Mesenchymal stem cell (in vitro differentiated cells and primary cell): ENCODE results near the gene FKBP2.

Experiments used
- DNase-seq: peaks from one replicate; pipeline ENCODE4 v3.0.0-alpha.2; 2013
- H2AFZ ChIP-seq: one replicate; pipeline ENCODE4 v1.6.1; 2013; ENCODE audit warnings: low read depth, mild to moderate bottlenecking, control low read depth, inconsistent platforms, low read length, moderate library complexity
- H2AK5ac ChIP-seq: 2 replicates; pipeline ENCODE4 v1.6.1; 2013; ENCODE audit warnings: low read length, moderate library complexity, mild to moderate bottlenecking, inconsistent platforms; ENCODE audit not compliant: severe bottlenecking
- H2BK120ac ChIP-seq: one replicate; pipeline ENCODE4 v1.6.1; 2013; ENCODE audit warnings: low read depth, mild to moderate bottlenecking, inconsistent platforms, low read length, moderate library complexity
- H2BK12ac ChIP-seq, 2 experiments: one replicate each; pipeline ENCODE4 v1.6.1; 2013; ENCODE audit warnings: inconsistent platforms in 2 of 2, low read length in 2 of 2, mild to moderate bottlenecking in 2 of 2, moderate library complexity in 2 of 2, control low read depth in 1 of 2
- H2BK15ac ChIP-seq: one replicate; pipeline ENCODE4 v1.6.1; 2013; ENCODE audit warnings: mild to moderate bottlenecking, low read depth, inconsistent platforms; ENCODE audit not compliant: poor library complexity, severe bottlenecking
- H2BK5ac ChIP-seq: 2 replicates; pipeline ENCODE4 v1.6.1; 2013; ENCODE audit warnings: low read depth, mild to moderate bottlenecking, low read length, control low read depth, inconsistent platforms; ENCODE audit not compliant: poor library complexity, severe bottlenecking
- H3K14ac ChIP-seq, 2 experiments: one replicate each; pipeline ENCODE4 v1.6.1; 2013; ENCODE audit warnings: inconsistent platforms in 2 of 2, low read length in 2 of 2, control low read depth in 1 of 2, mild to moderate bottlenecking in 1 of 2, moderate library complexity in 1 of 2
- H3K18ac ChIP-seq, 2 experiments: one replicate each; pipeline ENCODE4 v1.6.1; 2013; ENCODE audit warnings: inconsistent platforms in 2 of 2, low read length in 2 of 2, control low read depth in 1 of 2, low read depth in 1 of 2, mild to moderate bottlenecking in 1 of 2
- H3K23ac ChIP-seq, 2 experiments: one replicate each; pipeline ENCODE4 v1.6.1; 2013; ENCODE audit warnings: inconsistent platforms in 2 of 2, low read length in 2 of 2, mild to moderate bottlenecking in 2 of 2, moderate library complexity in 2 of 2, control low read depth in 1 of 2
- H3K27ac ChIP-seq: 2 replicates; pipeline ENCODE4 v1.5.1; 2013; ENCODE audit warnings: mild to moderate bottlenecking, moderate library complexity, low read length, control low read depth, inconsistent platforms; ENCODE audit not compliant: poor library complexity, severe bottlenecking
- H3K27me3 ChIP-seq, 2 experiments: 2 replicates each; pipeline versions ENCODE4 v1.6.1 to v1.7.0; 2013; ENCODE audit warnings: low read length in 2 of 2, mild to moderate bottlenecking in 2 of 2, moderate library complexity in 2 of 2, control low read depth in 1 of 2, inconsistent platforms in 1 of 2; ENCODE audit not compliant: control insufficient read depth in 1 of 2, insufficient read depth in 1 of 2
- H3K36me3 ChIP-seq, 2 experiments: 2 replicates each; pipeline versions ENCODE4 v1.6.1 to v1.7.0; 2013; ENCODE audit warnings: low read length in 2 of 2, control low read depth in 1 of 2, inconsistent platforms in 1 of 2, low read depth in 1 of 2, mild to moderate bottlenecking in 1 of 2; ENCODE audit not compliant: insufficient read depth in 2 of 2, control insufficient read depth in 1 of 2
- H3K4ac ChIP-seq, 2 experiments: one replicate each; pipeline ENCODE4 v1.6.1; 2013; ENCODE audit warnings: inconsistent platforms in 2 of 2, low read length in 2 of 2, mild to moderate bottlenecking in 2 of 2, moderate library complexity in 2 of 2, control low read depth in 1 of 2, low read depth in 1 of 2
- H3K4me1 ChIP-seq: 2 replicates; pipeline ENCODE4 v1.6.1; 2013; ENCODE audit warnings: low read depth, low read length, control low read depth; ENCODE audit not compliant: control insufficient read depth, insufficient read depth
- H3K4me2 ChIP-seq: 2 replicates; pipeline ENCODE4 v1.6.1; 2013; ENCODE audit warnings: low read length, mild to moderate bottlenecking, inconsistent platforms; ENCODE audit not compliant: poor library complexity, severe bottlenecking
- H3K4me3 ChIP-seq, 2 experiments: 2 replicates each; pipeline versions ENCODE4 v1.5.1 to v1.7.0; 2013; ENCODE audit warnings: low read length in 2 of 2, mild to moderate bottlenecking in 2 of 2, control low read depth in 1 of 2, low read depth in 1 of 2; ENCODE audit not compliant: insufficient read depth in 1 of 2
- H3K79me1 ChIP-seq: replicated peaks from 2 replicates; pipeline ENCODE4 v1.6.1; 2013; ENCODE audit warnings: mild to moderate bottlenecking, control low read depth, low read length, inconsistent platforms; ENCODE audit not compliant: poor library complexity, severe bottlenecking
- H3K9ac ChIP-seq: 2 replicates; pipeline ENCODE4 v1.7.0; 2013; ENCODE audit warnings: mild to moderate bottlenecking, low read length, moderate library complexity
- H3K9me3 ChIP-seq: 2 replicates; pipeline ENCODE4 v1.7.0; 2013; ENCODE audit warnings: mild to moderate bottlenecking, low read length; ENCODE audit not compliant: control insufficient read depth
- H4K8ac ChIP-seq: one replicate; pipeline ENCODE4 v1.6.1; 2013; ENCODE audit warnings: inconsistent platforms, mild to moderate bottlenecking, low read length, moderate library complexity
- H4K91ac ChIP-seq: one replicate; pipeline ENCODE4 v1.6.1; 2013; ENCODE audit warnings: mild to moderate bottlenecking, low read length, inconsistent platforms
- WGBS: methylation state at CpG from one replicate; pipeline ENCODE4 v1.1.7; 2013; ENCODE audit warnings: mixed read lengths; 5-methylcytosine and 5-hydroxymethylcytosine counted together

FKBP2 gene

DNA sequence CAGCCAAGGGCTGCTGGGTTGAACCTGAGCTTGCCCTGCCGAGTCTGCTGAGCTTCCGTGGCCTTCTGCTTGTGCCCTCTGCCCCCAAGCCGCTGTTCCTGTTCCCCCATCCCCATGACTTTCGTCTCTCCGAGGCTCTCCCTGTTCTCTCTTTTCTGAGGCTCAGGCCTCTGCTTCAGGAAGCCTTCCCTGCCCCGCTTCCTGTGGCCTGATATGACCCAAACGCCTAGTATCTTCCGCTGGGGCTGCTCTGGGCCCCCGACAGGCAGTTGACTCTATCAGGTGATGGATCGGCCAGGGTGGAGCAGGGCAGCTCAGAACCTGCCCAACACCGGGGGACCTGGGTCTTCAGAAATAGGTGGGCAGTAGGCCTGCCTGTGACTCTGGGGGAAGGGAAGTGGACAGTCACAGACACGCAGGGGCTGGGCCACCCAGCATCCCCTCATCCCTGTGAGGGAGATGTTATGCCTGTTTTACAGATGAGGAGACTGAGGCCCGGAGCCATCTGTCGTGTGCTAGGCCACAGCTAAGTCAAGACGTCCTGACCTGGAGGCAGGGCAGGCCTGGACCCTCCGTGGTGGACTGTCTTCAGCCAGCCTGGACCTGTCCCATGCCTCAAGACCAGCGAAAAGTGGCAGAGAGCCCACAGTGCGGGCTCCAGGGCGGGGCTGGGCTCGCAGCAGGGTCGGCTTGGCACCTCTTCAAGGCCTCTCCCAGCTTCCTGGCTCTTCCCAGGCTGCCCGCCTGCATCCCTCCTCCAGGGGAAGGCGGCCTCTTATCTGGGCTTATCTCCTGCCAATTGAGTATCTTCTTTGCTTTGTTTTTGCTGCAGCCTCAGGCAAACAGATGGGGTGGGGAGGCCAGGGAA lies 27.4 kb downstream of the FKBP2 start:
- Histone ChIP-seq H3K18ac (peak overlapping the region; percentile 34 to 73), H3K27me3 (no peaks in the 10 kb centered on the region), H2AFZ (no peak overlapping the region), H2BK5ac (no peak overlapping the region), H3K23ac (peak overlapping the region in 1 of 2 experiments; percentile 65), H3K9me3 (no peaks in the 10 kb centered on the region), H2BK12ac (peak overlapping the region; percentile 78 to 93), H3K36me3 (peaks cover 35 to 53% of the 10 kb centered on the region in 2 experiments), H3K9ac (peak overlapping the region; percentile 96), H3K4me3 (peak overlapping the region; percentile 32 to 83), H4K91ac (peak overlapping the region; percentile 87), H4K8ac (peak overlapping the region; percentile 99), H3K27ac (peak overlapping the region; percentile 94), H2AK5ac (peak overlapping the region; percentile 18), H3K14ac (peak overlapping the region in 1 of 2 experiments; percentile 76), H3K79me1 (peaks cover 12% of the 10 kb centered on the region), H2BK15ac (peak overlapping the region; percentile 77), H3K4me2 (peak overlapping the region; percentile 81), H3K4ac (peak overlapping the region; percentile 76 to 97), H2BK120ac (peak overlapping the region; percentile 85), H3K4me1 (peaks cover 33% of the 10 kb centered on the region)
- 68% methylated on average over 22 of the region's 23 CpGs for WGBS
- peak; percentile 56 for DNase-seq

DNA sequence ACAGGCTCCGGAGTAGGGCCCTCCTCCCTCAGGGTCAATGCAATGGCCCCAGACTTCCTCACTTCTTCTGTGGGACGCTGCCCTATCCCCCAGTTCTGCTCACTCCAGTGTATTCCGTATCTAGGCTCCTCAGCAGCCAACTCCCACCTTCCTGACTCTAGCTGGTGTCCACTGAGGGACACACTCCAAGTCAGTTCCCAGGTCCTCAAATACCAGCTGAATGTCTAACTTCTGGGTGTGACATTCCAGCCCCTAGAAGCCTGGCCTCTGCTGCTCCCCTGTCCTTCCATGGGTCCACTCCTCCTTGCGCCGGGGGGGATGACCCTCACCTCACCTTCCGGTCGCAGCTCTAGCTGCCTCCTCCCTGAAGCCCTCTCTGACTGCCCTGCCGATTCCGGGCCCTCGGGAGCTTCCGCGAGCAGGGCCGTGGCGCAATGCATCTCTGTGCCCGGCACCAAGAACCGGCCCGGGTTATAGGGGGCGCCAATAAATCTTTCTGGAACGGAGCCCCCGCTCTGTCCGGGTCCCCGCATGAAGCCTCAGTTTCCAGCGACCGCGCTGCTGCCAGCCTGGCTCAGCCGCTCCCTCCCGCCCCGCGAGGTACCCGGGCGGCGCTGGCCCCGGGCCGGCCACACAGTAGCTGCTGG lies 28.1 kb downstream of the FKBP2 start:
- H3K18ac ChIP-seq: peak overlapping the region; percentile 73 to 89
- peaks cover 28 to 46% of the 10 kb centered on the region in 2 experiments for H3K36me3 ChIP-seq
- peak overlapping the region in 1 of 2 experiments; percentile 89 for H3K14ac ChIP-seq
- peak overlapping the region; percentile 93 to 97 for H3K4ac ChIP-seq
- peak overlapping the region; percentile 96 for H3K9ac ChIP-seq
- H3K27ac ChIP-seq: peak overlapping the region; percentile 94
- peak overlapping the region in 1 of 2 experiments; percentile 52 for H2BK12ac ChIP-seq
- 2% methylated on average over 34 of the region's 34 CpGs for WGBS
- peak overlapping the region; percentile 90 for H2BK120ac ChIP-seq
- H2BK15ac ChIP-seq: peak overlapping the region; percentile 95
- H4K91ac ChIP-seq: peak overlapping the region; percentile 98
- peak overlapping the region; percentile 99 for H4K8ac ChIP-seq
- no peaks in the 10 kb centered on the region for H3K27me3 ChIP-seq
- H2AFZ ChIP-seq: peak overlapping the region; percentile 18
- DNase-seq: peak; percentile 67
- H3K9me3 ChIP-seq: no peaks in the 10 kb centered on the region
- peak overlapping the region; percentile 62 for H2AK5ac ChIP-seq
- H3K4me2 ChIP-seq: peak overlapping the region; percentile 81
- peak overlapping the region in 1 of 2 experiments; percentile 92 for H3K23ac ChIP-seq
- H3K79me1 ChIP-seq: peaks cover 14% of the 10 kb centered on the region
- H3K4me3 ChIP-seq: peak overlapping the region; percentile 70 to 83
- H3K4me1 ChIP-seq: peaks cover 25% of the 10 kb centered on the region
- H2BK5ac ChIP-seq: peak overlapping the region; percentile 82

DNA sequence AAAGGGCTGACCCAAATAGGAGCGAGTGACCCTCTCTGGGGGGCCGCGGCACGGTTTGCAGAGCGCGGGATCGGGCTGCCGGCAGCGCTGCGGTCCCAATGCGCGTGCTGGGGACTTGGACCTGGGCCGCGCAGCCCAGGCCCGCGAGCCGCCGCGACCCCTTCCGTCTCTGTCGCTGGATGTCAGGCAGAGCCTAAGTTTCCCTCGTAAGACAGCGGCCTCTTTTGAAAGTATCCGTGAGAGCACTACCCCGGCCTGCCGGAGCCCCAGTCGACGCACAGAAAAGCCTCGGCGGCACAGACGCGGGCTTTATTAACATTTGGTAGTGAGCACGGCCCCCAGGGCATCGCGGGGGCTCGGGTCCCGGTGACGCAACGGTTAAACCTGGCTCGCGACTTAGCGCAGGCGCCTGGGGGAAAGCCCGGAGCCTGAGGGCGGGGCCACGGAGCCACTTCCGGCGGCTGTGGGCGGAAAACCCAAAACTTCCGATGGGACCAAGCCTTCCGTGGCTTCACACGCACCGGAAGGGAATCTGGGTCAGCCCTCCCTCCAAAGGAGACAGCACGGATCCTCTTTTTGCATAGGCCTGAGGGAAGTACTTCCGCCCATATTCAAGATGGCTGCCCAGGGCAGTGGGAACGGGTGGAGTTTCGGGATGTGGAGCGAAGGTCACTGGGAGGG lies 28.8 kb downstream of the FKBP2 start:
- H3K4ac ChIP-seq: peak overlapping the region; percentile 93 to 97
- H3K18ac ChIP-seq: peak overlapping the region; percentile 73 to 89
- peak overlapping the region in 1 of 2 experiments; percentile 52 for H2BK12ac ChIP-seq
- peak overlapping the region; percentile 82 for H2BK5ac ChIP-seq
- no peak overlapping the region for H2AK5ac ChIP-seq
- peak overlapping the region; percentile 95 for H2BK15ac ChIP-seq
- H3K27ac ChIP-seq: peak overlapping the region; percentile 99
- peaks cover 21 to 39% of the 10 kb centered on the region in 2 experiments for H3K36me3 ChIP-seq
- H3K23ac ChIP-seq: peak overlapping the region; percentile 37 to 92
- peak overlapping the region; percentile 96 for H3K9ac ChIP-seq
- H3K79me1 ChIP-seq: peaks cover 13% of the 10 kb centered on the region
- peaks cover 22% of the 10 kb centered on the region for H3K4me1 ChIP-seq
- H3K4me3 ChIP-seq: peak overlapping the region; percentile 76 to 83
- H3K27me3 ChIP-seq: no peaks in the 10 kb centered on the region
- DNase-seq: peak; percentile 100
- no peaks in the 10 kb centered on the region for H3K9me3 ChIP-seq
- peak overlapping the region; percentile 98 for H4K91ac ChIP-seq
- peak overlapping the region in 1 of 2 experiments; percentile 89 for H3K14ac ChIP-seq
- H3K4me2 ChIP-seq: peak overlapping the region; percentile 81
- WGBS: under 1% methylated on average over 58 of the region's 58 CpGs
- peak overlapping the region; percentile 99 for H4K8ac ChIP-seq
- peak overlapping the region; percentile 18 for H2AFZ ChIP-seq
- peak overlapping the region; percentile 90 for H2BK120ac ChIP-seq
